Vagina (tissue), 2 donors: Measurements from ENCODE around the gene CCDC33. TPM values are rescaled to one million over a fixed set of nuclear protein-coding genes. Genes with fewer than 3 reads are reported as not detected.
"Not testable (repeated sequence)": the region's sequence is repeated elsewhere in the genome, so short reads cannot be mapped to it uniquely, and the experiment has no call there.

Experiments
- DNase-seq, 2 donors: peaks; one replicate each; pipeline ENCODE4 v3.0.0-alpha.2; 2017; ENCODE audit errors: extremely low spot score in 2 of 2
- H3K27ac ChIP-seq: fragments of 200-600 bp; sonication (generic); one replicate; pipeline ENCODE4 v1.5.1; 2019
- H3K27me3 ChIP-seq: fragments of 200-600 bp; sonication (generic); one replicate; pipeline ENCODE4 v1.5.1; 2019
- H3K36me3 ChIP-seq, 2 donors: fragments of 200-600 bp; sonication (generic); one replicate each; pipeline ENCODE4 v1.5.1; 2017 to 2019
- H3K4me1 ChIP-seq: fragments of 200-600 bp; sonication (generic); one replicate; pipeline ENCODE4 v1.5.1; 2019
- H3K4me3 ChIP-seq, 2 donors: fragments of 200-600 bp; sonication (generic); 1 replicate in 1 of 2; 2 replicates in 1 of 2; pipeline ENCODE4 v1.5.1; 2016 to 2019
- H3K9me3 ChIP-seq: fragments of 200-600 bp; sonication (generic); one replicate; pipeline ENCODE4 v1.5.1; 2019
- POLR2A ChIP-seq, 2 donors: fragments of 450-650 bp; IDR thresholded peaks; one replicate each; pipeline ENCODE4 v1.6.1; 2017; ENCODE audit warnings: antibody characterized with exemption in 2 of 2, mild to moderate bottlenecking in 2 of 2, moderate library complexity in 2 of 2
- POLR2AphosphoS5 ChIP-seq, 2 donors: sonication (generic); formaldehyde crosslinking; IDR thresholded peaks; one replicate each; pipeline ENCODE4 v1.9.0; 2017; ENCODE audit warnings: antibody characterized with exemption in 2 of 2, mild to moderate bottlenecking in 2 of 2, low read depth in 1 of 2; ENCODE audit not compliant: insufficient read depth in 1 of 2
- intact Hi-C: fragments of 100-400 bp; cut with DNase I; formaldehyde crosslinking; loops from one replicate; pipeline ENCODE4 v1.15.1; 2023
- total RNA-seq: library from RNA; depleted of rRNA; stranded (reverse); fragments of >200 nt; gene quantifications from one replicate; pipeline ENCODE4 v1.2.3, GENCODE V29; 2016
- TF ChIP-seq, protein P1 (sequence below), 3 experiments: fragments of 450-650 bp in 2 of 3; fragments of 200-600 bp in 1 of 3; sonication (generic) in 1 of 3; IDR thresholded peaks; one replicate each; pipeline ENCODE4 v1.5.1; 2017 to 2019; ENCODE audit warnings: antibody characterized with exemption in 3 of 3, mild to moderate bottlenecking in 2 of 3, moderate library complexity in 2 of 3

Gene CCDC33
- total RNA-seq, 1 donor from 2014 or later = not detected

DNA sequence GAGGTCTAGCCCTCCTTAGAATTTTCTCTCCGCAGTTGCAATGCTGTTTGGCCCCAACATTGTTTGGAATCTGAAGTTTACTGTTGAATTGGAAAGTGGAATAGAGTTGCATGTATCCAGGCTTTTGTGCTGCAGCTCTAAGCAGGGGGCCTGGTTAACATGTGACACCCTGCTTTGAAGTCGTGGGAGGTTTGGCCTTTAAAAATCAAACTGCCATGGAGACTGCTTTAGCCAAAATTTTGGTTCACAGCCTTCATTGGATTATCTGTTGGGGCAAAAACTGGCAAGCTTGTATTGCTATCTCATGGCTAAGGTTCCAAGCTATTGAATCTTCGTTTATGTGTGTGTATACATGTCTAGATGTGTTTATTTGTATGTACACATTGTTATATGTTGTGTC, 115.5 kb downstream of the CCDC33 start:
- Histone ChIP-seq H3K36me3 (no peaks in the 10 kb centered on the region), H3K4me3 (no peak overlapping the region), H3K27me3 (no peaks in the 10 kb centered on the region), H3K4me1 (no peaks in the 10 kb centered on the region), H3K9me3 (no peaks in the 10 kb centered on the region), H3K27ac (no peak overlapping the region)
- no peak for TF ChIP-seq POLR2AphosphoS5 (IDR thresholded peaks at IDR 0.05; ENCODE audit: insufficient read depth in 1 of 2, low read depth in 1 of 2)
- TF ChIP-seq POLR2A (IDR thresholded peaks at IDR 0.05) = no peak
- TF ChIP-seq, protein P1, sequence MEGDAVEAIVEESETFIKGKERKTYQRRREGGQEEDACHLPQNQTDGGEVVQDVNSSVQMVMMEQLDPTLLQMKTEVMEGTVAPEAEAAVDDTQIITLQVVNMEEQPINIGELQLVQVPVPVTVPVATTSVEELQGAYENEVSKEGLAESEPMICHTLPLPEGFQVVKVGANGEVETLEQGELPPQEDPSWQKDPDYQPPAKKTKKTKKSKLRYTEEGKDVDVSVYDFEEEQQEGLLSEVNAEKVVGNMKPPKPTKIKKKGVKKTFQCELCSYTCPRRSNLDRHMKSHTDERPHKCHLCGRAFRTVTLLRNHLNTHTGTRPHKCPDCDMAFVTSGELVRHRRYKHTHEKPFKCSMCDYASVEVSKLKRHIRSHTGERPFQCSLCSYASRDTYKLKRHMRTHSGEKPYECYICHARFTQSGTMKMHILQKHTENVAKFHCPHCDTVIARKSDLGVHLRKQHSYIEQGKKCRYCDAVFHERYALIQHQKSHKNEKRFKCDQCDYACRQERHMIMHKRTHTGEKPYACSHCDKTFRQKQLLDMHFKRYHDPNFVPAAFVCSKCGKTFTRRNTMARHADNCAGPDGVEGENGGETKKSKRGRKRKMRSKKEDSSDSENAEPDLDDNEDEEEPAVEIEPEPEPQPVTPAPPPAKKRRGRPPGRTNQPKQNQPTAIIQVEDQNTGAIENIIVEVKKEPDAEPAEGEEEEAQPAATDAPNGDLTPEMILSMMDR (IDR thresholded peaks at IDR 0.05) = no peak
- intact Hi-C loops = no loop called here
- DNase-seq = no peak

DNA sequence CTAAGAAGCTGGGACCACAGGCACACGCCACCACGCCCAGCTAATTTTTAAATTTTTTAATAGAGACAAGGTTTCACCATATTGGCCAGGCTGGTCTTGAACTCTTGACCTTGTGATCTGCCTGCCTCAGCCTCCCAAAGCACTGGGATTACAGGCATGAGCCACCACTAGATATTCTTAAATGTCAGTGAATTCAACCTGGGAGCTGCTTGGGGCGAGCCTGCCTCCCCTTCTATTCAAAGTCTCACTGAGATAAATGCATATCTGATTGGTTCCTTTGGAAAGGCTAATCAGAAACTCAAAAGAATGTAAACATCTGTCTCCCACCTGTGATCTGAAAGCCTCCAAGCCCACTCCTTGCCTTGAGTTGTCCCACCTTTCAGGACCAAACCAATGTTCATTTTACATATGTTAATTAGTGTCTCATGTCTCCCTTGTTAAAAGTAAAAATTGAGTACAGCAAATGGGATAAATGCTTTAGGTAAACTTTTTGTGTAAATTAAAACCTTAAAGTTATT, 116.3 kb downstream of the CCDC33 start:
- TF ChIP-seq, protein P1 (IDR thresholded peaks at IDR 0.05) = no peak
- TF ChIP-seq POLR2A (IDR thresholded peaks at IDR 0.05) = no peak
- TF ChIP-seq POLR2AphosphoS5 (IDR thresholded peaks at IDR 0.05; ENCODE audit: insufficient read depth in 1 of 2, low read depth in 1 of 2) = no peak
- intact Hi-C loops = no loop called here

DNA sequence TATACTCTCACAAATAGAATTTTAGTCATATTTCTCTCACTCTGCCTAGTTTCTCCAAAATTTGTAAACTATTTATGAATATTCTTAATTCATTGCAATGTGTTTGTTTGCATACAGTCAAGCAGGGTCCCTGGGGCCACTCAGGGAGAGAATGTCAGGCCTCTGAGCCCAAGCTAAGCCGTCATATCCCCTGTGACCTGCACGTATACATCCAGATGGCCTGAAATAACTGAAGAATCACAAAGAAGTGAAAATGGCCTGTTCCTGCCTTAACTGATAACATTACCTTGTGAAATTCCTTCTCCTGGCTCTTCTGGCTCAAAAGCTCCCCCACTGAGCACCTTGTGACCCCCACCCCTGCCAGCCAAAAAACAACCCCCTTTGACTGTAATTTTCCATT, 117.9 kb downstream of the CCDC33 start:
- H3K4me3 ChIP-seq, H3K27ac ChIP-seq, DNase-seq, H3K9me3 ChIP-seq, intact Hi-C loops, H3K36me3 ChIP-seq, H3K4me1 ChIP-seq, H3K27me3 ChIP-seq: not testable (repeated sequence)

More for the DNA sequence above, 116.3 kb downstream of the CCDC33 start:
- Histone ChIP-seq H3K27ac (no peak overlapping the region), H3K27me3 (no peaks in the 10 kb centered on the region), H3K36me3 (no peaks in the 10 kb centered on the region), H3K9me3 (no peaks in the 10 kb centered on the region), H3K4me1 (no peaks in the 10 kb centered on the region), H3K4me3 (no peak overlapping the region)
- no peak for DNase-seq

DNA sequence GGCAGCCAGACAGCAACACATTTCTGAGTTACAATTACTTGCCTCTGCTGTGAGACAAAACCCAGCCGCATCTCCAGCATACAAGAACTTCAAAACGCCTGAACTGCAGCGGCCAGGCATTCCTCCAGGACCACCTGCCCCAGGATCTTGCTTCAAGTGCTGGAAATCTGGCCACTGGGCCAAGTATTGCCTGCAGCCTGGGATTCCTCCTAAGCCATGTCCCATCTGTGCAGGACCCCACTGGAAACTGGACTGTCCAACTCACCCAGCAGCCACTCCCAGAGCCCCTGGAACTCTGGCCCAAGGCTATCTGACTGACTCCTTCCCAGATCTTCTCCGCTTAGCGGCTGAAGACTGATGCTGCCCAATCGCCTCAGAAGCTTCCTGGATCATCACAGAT, 119.9 kb downstream of the CCDC33 start:
- not testable (repeated sequence) for H3K27me3 ChIP-seq, H3K27ac ChIP-seq, H3K4me3 ChIP-seq, H3K36me3 ChIP-seq, H3K9me3 ChIP-seq, H3K4me1 ChIP-seq, DNase-seq
- intact Hi-C loops = loop anchor here (5.0 kb wide), 1 partner anchor 1034 kb away; no protein-coding TSS in a partner anchor

DNA sequence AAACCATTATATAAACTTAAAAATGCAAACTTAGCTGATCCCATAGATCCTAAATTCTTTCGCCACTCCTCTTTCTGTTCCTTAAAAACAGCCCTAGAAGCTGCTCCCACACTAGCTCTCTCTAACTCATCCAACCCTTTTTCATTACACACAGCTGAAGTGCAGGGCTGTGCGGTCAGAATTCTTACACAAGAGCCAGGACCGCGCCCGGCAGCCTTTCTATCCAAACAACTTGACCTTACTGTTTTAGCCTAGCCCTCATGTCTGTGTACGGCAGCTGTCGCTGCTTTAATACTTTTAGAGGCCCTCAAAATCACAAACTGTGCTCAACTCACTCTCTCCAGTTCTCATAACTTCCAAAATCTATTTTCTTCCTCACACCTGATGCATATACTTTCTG, 121.4 kb downstream of the CCDC33 start:
- not testable (repeated sequence) for H3K9me3 ChIP-seq, H3K4me1 ChIP-seq, DNase-seq, H3K36me3 ChIP-seq, H3K27ac ChIP-seq, H3K27me3 ChIP-seq, H3K4me3 ChIP-seq
- intact Hi-C loops = loop anchor here (5.0 kb wide), 1 partner anchor 1035 kb away; no protein-coding TSS in a partner anchor

DNA sequence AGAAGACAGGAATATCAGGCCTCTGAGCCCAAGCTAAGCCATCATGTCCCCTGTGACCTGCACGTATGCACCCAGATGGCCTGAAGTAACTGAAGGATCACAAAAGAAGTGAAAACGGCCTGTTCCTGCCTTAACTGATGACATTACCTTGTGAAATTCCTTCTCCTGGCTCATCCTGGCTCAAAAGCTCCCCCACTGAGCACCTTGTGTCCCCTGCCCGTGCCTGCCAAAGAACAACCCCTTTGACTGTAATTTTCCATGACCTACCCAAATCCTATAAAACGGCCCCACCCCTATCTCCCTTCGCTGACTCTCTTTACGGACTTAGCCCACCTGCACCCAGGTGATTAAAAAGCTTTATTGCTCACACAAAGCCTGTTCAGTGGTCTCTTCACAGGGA, 123.2 kb downstream of the CCDC33 start:
- not testable (repeated sequence) for H3K4me3 ChIP-seq, H3K4me1 ChIP-seq, H3K36me3 ChIP-seq, H3K27me3 ChIP-seq, DNase-seq, H3K9me3 ChIP-seq, H3K27ac ChIP-seq
- intact Hi-C loops = loop anchor here (5.0 kb wide), 1 partner anchor 1037 kb away; no protein-coding TSS in a partner anchor

DNA sequence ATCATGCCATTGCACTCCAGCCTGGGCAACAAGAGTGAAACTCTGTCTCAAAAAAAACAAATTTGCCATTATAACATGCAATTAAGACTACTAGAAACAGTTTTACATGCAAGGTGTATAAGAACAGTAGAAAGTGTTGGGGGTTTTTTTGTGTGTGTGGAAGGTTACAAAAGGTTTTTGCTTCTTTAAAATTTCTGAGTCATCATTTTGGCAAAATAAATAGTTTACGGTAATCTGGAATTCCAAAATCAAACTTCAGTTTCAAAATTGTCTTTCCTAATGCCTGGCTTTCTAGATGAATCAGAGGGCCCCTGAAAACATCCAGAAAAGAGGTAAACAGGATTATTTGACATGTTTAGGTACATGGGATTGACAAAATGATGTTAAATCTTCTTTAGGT, 124.7 kb downstream of the CCDC33 start:
- DNase-seq, intact Hi-C loops, H3K36me3 ChIP-seq, H3K4me3 ChIP-seq, H3K27me3 ChIP-seq, H3K4me1 ChIP-seq, H3K9me3 ChIP-seq, H3K27ac ChIP-seq: not testable (repeated sequence)

DNA sequence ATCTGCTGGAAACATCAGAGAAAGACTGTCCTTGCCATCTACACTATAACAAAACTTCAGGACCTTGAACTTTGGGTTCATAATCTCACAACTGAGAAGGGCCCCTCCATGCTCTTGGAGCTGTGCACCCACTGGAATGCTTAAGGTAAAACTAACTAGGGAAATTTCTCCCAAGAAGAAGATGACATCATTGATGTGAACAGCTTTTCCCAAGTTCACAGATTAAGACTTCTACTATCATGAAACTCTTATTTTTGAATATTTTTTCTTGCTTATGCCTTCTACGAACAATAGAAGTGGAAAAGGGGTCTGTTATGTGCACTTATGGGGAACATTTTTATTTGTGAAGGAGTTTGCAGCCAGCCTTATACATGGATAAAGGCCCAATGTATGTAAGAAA, 126.4 kb downstream of the CCDC33 start:
- no peaks in the 10 kb centered on the region for H3K36me3 ChIP-seq
- H3K27ac ChIP-seq = no peak overlapping the region
- intact Hi-C loops = no loop called here
- TF ChIP-seq POLR2AphosphoS5 (IDR thresholded peaks at IDR 0.05; ENCODE audit: insufficient read depth in 1 of 2, low read depth in 1 of 2) = no peak
- TF ChIP-seq, protein P1 (IDR thresholded peaks at IDR 0.05) = no peak
- TF ChIP-seq POLR2A (IDR thresholded peaks at IDR 0.05) = no peak
- H3K27me3 ChIP-seq = no peaks in the 10 kb centered on the region
- H3K4me1 ChIP-seq = peaks cover 17% of the 10 kb centered on the region
- no peak overlapping the region for H3K4me3 ChIP-seq
- no peak for DNase-seq
- H3K9me3 ChIP-seq = no peaks in the 10 kb centered on the region
